ENCODE data around the gene FADS1.

The FADS1 gene

GRCh38 chr11:61832207-61832606 lies 15.4 kb upstream of the FADS1 start:
- H3K36me3 ChIP-seq (ENCODE audit: control insufficient read depth, low read depth, low read length), result peaks cover 9% of the 10 kb centered on the region
- no peak overlapping the region for H3K4me3 ChIP-seq (ENCODE audit: low read length)
- H3K9ac ChIP-seq (ENCODE audit: low read length), result no peak overlapping the region
- no peak overlapping the region for H3K27ac ChIP-seq (ENCODE audit: low read length)
- H3K27me3 ChIP-seq (ENCODE audit: control insufficient read depth, insufficient read depth, low read length), result no peaks in the 10 kb centered on the region
- H3K9me3 ChIP-seq (ENCODE audit: control insufficient read depth, low read depth, low read length), result no peaks in the 10 kb centered on the region
- H3K4me1 ChIP-seq (ENCODE audit: control insufficient read depth, low read depth, low read length), result peaks cover 56% of the 10 kb centered on the region

GRCh38 chr11:61830237-61831105 lies 13.7 kb upstream of the FADS1 start:
- peak overlapping the region; percentile 63 for H3K4me3 ChIP-seq (ENCODE audit: low read length)
- H3K9ac ChIP-seq (ENCODE audit: low read length), result peak overlapping the region; percentile 90
- no peaks in the 10 kb centered on the region for H3K27me3 ChIP-seq (ENCODE audit: control insufficient read depth, insufficient read depth, low read length)
- peaks cover 61% of the 10 kb centered on the region for H3K4me1 ChIP-seq (ENCODE audit: control insufficient read depth, low read depth, low read length)
- H3K27ac ChIP-seq (ENCODE audit: low read length), result no peak overlapping the region
- no peaks in the 10 kb centered on the region for H3K9me3 ChIP-seq (ENCODE audit: control insufficient read depth, low read depth, low read length)
- H3K36me3 ChIP-seq (ENCODE audit: control insufficient read depth, low read depth, low read length), result peaks cover 9% of the 10 kb centered on the region

- Histone ChIP-seq H3K27me3 (ENCODE audit: control insufficient read depth, insufficient read depth, low read length) (no peaks in the 10 kb centered on the region), H3K4me3 (ENCODE audit: low read length) (peak overlapping the region; percentile 63), H3K9ac (ENCODE audit: low read length) (peak overlapping the region; percentile 90), H3K36me3 (ENCODE audit: control insufficient read depth, low read depth, low read length) (peaks cover 9% of the 10 kb centered on the region), H3K27ac (ENCODE audit: low read length) (no peak overlapping the region), H3K4me1 (ENCODE audit: control insufficient read depth, low read depth, low read length) (peaks cover 58% of the 10 kb centered on the region), H3K9me3 (ENCODE audit: control insufficient read depth, low read depth, low read length) (no peaks in the 10 kb centered on the region)
Measured at GRCh38 chr11:61829806-61830205, 13.0 kb upstream of the FADS1 start.

GRCh38 chr11:61828629-61829407 lies 12.0 kb upstream of the FADS1 start:
- Histone ChIP-seq H3K4me3 (ENCODE audit: low read length) (peak overlapping the region; percentile 63), H3K27ac (ENCODE audit: low read length) (peak overlapping the region; percentile 95), H3K9ac (ENCODE audit: low read length) (peak overlapping the region; percentile 90), H3K27me3 (ENCODE audit: control insufficient read depth, insufficient read depth, low read length) (no peaks in the 10 kb centered on the region), H3K4me1 (ENCODE audit: control insufficient read depth, low read depth, low read length) (peaks cover 50% of the 10 kb centered on the region), H3K36me3 (ENCODE audit: control insufficient read depth, low read depth, low read length) (peaks cover 9% of the 10 kb centered on the region), H3K9me3 (ENCODE audit: control insufficient read depth, low read depth, low read length) (no peaks in the 10 kb centered on the region)

- Histone ChIP-seq H3K27me3 (ENCODE audit: control insufficient read depth, insufficient read depth, low read length) (no peaks in the 10 kb centered on the region), H3K4me3 (ENCODE audit: low read length) (peak overlapping the region; percentile 63), H3K9me3 (ENCODE audit: control insufficient read depth, low read depth, low read length) (no peaks in the 10 kb centered on the region), H3K4me1 (ENCODE audit: control insufficient read depth, low read depth, low read length) (peaks cover 45% of the 10 kb centered on the region), H3K27ac (ENCODE audit: low read length) (peak overlapping the region; percentile 95), H3K36me3 (ENCODE audit: control insufficient read depth, low read depth, low read length) (peaks cover 11% of the 10 kb centered on the region), H3K9ac (ENCODE audit: low read length) (peak overlapping the region; percentile 90)
Measured at GRCh38 chr11:61828379-61828628, 11.5 kb upstream of the FADS1 start.

GRCh38 chr11:61827571-61828378 lies 11.0 kb upstream of the FADS1 start, which contains the start of gene FADS2:
FADS2 (plus strand) TSS chr11:61828300; CDS start chr11:61828391, 91 bp downstream.
- Histone ChIP-seq H3K27ac (ENCODE audit: low read length) (peak within 1 kb of the TSS; percentile 95), H3K27me3 (ENCODE audit: control insufficient read depth, insufficient read depth, low read length) (no peaks in the 10 kb centered on the region), H3K4me1 (ENCODE audit: control insufficient read depth, low read depth, low read length) (peaks cover 40% of the 10 kb centered on the region), H3K4me3 (ENCODE audit: low read length) (peak within 1 kb of the TSS; percentile 63), H3K9me3 (ENCODE audit: control insufficient read depth, low read depth, low read length) (no peaks in the 10 kb centered on the region), H3K9ac (ENCODE audit: low read length) (peak within 1 kb of the TSS; percentile 90), H3K36me3 (ENCODE audit: control insufficient read depth, low read depth, low read length) (peaks cover 15% of the 10 kb centered on the region)

- peaks cover 12% of the 10 kb centered on the region for H3K36me3 ChIP-seq (ENCODE audit: control insufficient read depth, low read depth, low read length)
- H3K9ac ChIP-seq (ENCODE audit: low read length), result peak overlapping the region; percentile 90
- H3K9me3 ChIP-seq (ENCODE audit: control insufficient read depth, low read depth, low read length), result no peaks in the 10 kb centered on the region
- H3K4me3 ChIP-seq (ENCODE audit: low read length), result peak overlapping the region; percentile 63
- H3K27ac ChIP-seq (ENCODE audit: low read length), result peak overlapping the region; percentile 95
- peaks cover 34% of the 10 kb centered on the region for H3K4me1 ChIP-seq (ENCODE audit: control insufficient read depth, low read depth, low read length)
- no peaks in the 10 kb centered on the region for H3K27me3 ChIP-seq (ENCODE audit: control insufficient read depth, insufficient read depth, low read length)
Measured at GRCh38 chr11:61826930-61827570, 10.2 kb upstream of the FADS1 start.

- no peak overlapping the region for H3K27ac ChIP-seq (ENCODE audit: low read length)
- no peak overlapping the region for H3K4me3 ChIP-seq (ENCODE audit: low read length)
- H3K4me1 ChIP-seq (ENCODE audit: control insufficient read depth, low read depth, low read length), result peaks cover 11% of the 10 kb centered on the region
- H3K36me3 ChIP-seq (ENCODE audit: control insufficient read depth, low read depth, low read length), result peaks cover 12% of the 10 kb centered on the region
- no peak overlapping the region for H3K9ac ChIP-seq (ENCODE audit: low read length)
- H3K27me3 ChIP-seq (ENCODE audit: control insufficient read depth, insufficient read depth, low read length), result no peaks in the 10 kb centered on the region
- no peaks in the 10 kb centered on the region for H3K9me3 ChIP-seq (ENCODE audit: control insufficient read depth, low read depth, low read length)
Measured at GRCh38 chr11:61820174-61820573, 3.4 kb upstream of the FADS1 start.

GRCh38 chr11:61817471-61818202 lies 834 bp upstream of the FADS1 start:
- Histone ChIP-seq H3K27me3 (ENCODE audit: control insufficient read depth, insufficient read depth, low read length) (no peaks in the 10 kb centered on the region), H3K9me3 (ENCODE audit: control insufficient read depth, low read depth, low read length) (no peaks in the 10 kb centered on the region), H3K4me3 (ENCODE audit: low read length) (peak overlapping the region; percentile 93), H3K4me1 (ENCODE audit: control insufficient read depth, low read depth, low read length) (peaks cover 15% of the 10 kb centered on the region), H3K36me3 (ENCODE audit: control insufficient read depth, low read depth, low read length) (peaks cover 13% of the 10 kb centered on the region), H3K9ac (ENCODE audit: low read length) (peak overlapping the region; percentile 96), H3K27ac (ENCODE audit: low read length) (peak overlapping the region; percentile 54)

GRCh38 chr11:61815790-61816735 lies 740 bp downstream of the FADS1 start:
- Histone ChIP-seq H3K9ac (ENCODE audit: low read length) (peak overlapping the region; percentile 96), H3K27ac (ENCODE audit: low read length) (peak overlapping the region; percentile 89), H3K9me3 (ENCODE audit: control insufficient read depth, low read depth, low read length) (no peaks in the 10 kb centered on the region), H3K27me3 (ENCODE audit: control insufficient read depth, insufficient read depth, low read length) (no peaks in the 10 kb centered on the region), H3K36me3 (ENCODE audit: control insufficient read depth, low read depth, low read length) (peaks cover 23% of the 10 kb centered on the region), H3K4me3 (ENCODE audit: low read length) (peak overlapping the region; percentile 93), H3K4me1 (ENCODE audit: control insufficient read depth, low read depth, low read length) (peaks cover 15% of the 10 kb centered on the region)
